Left ventricle myocardium inferior (tissue), 1 donor: Measurements from ENCODE around the gene PRDM7. TPM values are rescaled to one million over a fixed set of nuclear protein-coding genes. Genes with fewer than 3 reads are reported as not detected.

Source experiments
- DNase-seq: peaks from one replicate; pipeline ENCODE4 v3.0.0-alpha.2; 2020
- H3K27ac ChIP-seq: fragments of 200-600 bp; replicated peaks from 2 replicates; pipeline ENCODE4 v1.8.0; 2021
- H3K27me3 ChIP-seq: fragments of 200-600 bp; 2 replicates; pipeline ENCODE4 v1.8.0; 2021; ENCODE audit warnings: low read depth
- H3K36me3 ChIP-seq: fragments of 200-600 bp; 2 replicates; pipeline ENCODE4 v1.8.0; 2021
- H3K4me1 ChIP-seq: fragments of 200-600 bp; 2 replicates; pipeline ENCODE4 v1.8.0; 2021
- H3K4me3 ChIP-seq: fragments of 200-600 bp; 2 replicates; pipeline ENCODE4 v1.8.0; 2021; ENCODE audit warnings: mild to moderate bottlenecking, moderate library complexity
- H3K9me3 ChIP-seq: fragments of 200-600 bp; replicated peaks from 2 replicates; pipeline ENCODE4 v1.8.0; 2021
- intact Hi-C: fragments of 100-400 bp; cut with micrococcal nuclease; formaldehyde crosslinking; loops from one replicate; pipeline ENCODE4 v1.11.0; 2022
- total RNA-seq: library from RNA; stranded (reverse); fragmentation: NEBNext Ultra II Directional; extraction: Animal tissue kit (Norgen Biotek cat#: 25700); gene quantifications from one replicate; pipeline ENCODE4 v1.2.1, GENCODE V29; 2021
- TF ChIP-seq, protein P1 (sequence below): fragments of 200-600 bp; IDR thresholded peaks from 2 replicates; pipeline ENCODE4 v1.8.0; 2021; ENCODE audit warnings: antibody characterized with exemption, mild to moderate bottlenecking, borderline replicate concordance
- donor health status: DM: no; HTN: yes; CAD: no; lungs with severe emphysema.

The PRDM7 gene
- total RNA-seq, 1 donor from 2014 or later, result not detected

DNA sequence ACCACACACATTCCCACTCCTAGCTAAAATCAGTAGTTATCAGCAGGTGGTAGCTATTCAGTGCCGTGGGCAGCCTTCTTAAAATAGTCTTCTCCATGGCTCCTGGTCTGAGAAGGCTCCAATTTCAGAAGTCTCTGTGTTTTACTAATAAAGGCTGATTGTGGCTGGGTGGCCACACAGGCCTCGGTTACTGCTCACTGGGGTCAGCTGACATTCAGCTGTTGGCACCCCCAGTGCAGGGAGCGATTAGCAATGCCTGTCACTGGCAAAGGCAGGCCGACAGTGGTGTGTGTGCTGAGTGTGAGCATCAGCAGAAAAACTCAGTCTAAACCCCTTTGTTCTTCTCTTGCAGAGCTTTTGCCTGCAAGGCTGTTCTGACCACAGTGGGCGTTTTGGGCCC lies 41.2 kb downstream of the PRDM7 start:
- TF ChIP-seq, protein P1, sequence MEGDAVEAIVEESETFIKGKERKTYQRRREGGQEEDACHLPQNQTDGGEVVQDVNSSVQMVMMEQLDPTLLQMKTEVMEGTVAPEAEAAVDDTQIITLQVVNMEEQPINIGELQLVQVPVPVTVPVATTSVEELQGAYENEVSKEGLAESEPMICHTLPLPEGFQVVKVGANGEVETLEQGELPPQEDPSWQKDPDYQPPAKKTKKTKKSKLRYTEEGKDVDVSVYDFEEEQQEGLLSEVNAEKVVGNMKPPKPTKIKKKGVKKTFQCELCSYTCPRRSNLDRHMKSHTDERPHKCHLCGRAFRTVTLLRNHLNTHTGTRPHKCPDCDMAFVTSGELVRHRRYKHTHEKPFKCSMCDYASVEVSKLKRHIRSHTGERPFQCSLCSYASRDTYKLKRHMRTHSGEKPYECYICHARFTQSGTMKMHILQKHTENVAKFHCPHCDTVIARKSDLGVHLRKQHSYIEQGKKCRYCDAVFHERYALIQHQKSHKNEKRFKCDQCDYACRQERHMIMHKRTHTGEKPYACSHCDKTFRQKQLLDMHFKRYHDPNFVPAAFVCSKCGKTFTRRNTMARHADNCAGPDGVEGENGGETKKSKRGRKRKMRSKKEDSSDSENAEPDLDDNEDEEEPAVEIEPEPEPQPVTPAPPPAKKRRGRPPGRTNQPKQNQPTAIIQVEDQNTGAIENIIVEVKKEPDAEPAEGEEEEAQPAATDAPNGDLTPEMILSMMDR, result no peak
- intact Hi-C loops, result no loop called here
- Histone ChIP-seq H3K27ac (no peak overlapping the region), H3K9me3 (no peaks in the 10 kb centered on the region), H3K4me1 (no peaks in the 10 kb centered on the region), H3K4me3 (no peak overlapping the region), H3K36me3 (peaks cover 78% of the 10 kb centered on the region), H3K27me3 (no peaks in the 10 kb centered on the region)
- DNase-seq, result no peak

DNA sequence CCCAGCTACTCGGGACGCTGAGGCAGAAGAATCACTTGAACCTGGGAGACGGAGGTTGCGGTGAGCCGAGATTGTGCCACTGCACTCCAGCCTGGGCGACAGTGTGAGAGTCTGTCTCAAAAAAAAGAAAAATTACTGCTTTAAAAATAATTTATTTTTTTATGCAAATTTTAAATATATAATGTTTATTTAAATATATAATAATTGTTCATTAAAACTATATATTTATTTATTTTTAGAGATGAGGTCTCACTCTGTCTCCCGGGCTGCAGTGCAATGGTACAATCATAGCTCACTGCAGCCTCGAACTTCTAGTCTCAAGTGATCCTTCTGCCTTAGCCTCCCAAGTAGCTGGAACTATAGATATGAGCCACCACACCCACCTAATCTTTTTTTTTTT lies 42.6 kb downstream of the PRDM7 start:
- intact Hi-C loops, result no loop called here
- Histone ChIP-seq H3K4me1 (no peaks in the 10 kb centered on the region), H3K4me3 (no peak overlapping the region), H3K27ac (no peak overlapping the region), H3K27me3 (no peaks in the 10 kb centered on the region), H3K36me3 (peaks cover 64% of the 10 kb centered on the region), H3K9me3 (no peaks in the 10 kb centered on the region)
- TF ChIP-seq, protein P1, result no peak
- DNase-seq, result no peak

DNA sequence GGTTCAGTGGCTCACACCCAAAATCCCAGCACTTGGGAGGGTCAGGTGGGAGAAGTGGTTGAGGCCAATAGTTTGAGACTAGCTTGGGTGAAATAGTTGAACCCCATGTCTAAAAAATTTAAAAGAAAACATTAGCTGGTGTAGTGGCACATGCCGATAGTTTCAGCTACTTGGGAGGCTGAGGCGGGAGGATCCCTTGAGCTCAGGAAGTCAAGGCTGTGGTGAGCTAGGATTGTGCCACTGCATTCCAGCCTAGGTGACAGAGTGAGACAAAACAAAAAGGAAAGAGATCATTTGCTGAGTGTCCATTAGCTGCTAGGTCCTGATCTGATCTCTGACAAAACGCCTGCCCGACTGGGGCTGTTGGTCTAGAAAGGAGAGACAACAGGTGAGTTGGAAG lies 43.7 kb downstream of the PRDM7 start:
- no peaks in the 10 kb centered on the region for H3K9me3 ChIP-seq
- H3K36me3 ChIP-seq, result peaks cover 53% of the 10 kb centered on the region
- TF ChIP-seq, protein P1, result no peak
- H3K27me3 ChIP-seq, result no peaks in the 10 kb centered on the region
- DNase-seq, result no peak
- intact Hi-C loops, result no loop called here
- H3K4me3 ChIP-seq, result no peak overlapping the region
- no peaks in the 10 kb centered on the region for H3K4me1 ChIP-seq
- no peak overlapping the region for H3K27ac ChIP-seq

DNA sequence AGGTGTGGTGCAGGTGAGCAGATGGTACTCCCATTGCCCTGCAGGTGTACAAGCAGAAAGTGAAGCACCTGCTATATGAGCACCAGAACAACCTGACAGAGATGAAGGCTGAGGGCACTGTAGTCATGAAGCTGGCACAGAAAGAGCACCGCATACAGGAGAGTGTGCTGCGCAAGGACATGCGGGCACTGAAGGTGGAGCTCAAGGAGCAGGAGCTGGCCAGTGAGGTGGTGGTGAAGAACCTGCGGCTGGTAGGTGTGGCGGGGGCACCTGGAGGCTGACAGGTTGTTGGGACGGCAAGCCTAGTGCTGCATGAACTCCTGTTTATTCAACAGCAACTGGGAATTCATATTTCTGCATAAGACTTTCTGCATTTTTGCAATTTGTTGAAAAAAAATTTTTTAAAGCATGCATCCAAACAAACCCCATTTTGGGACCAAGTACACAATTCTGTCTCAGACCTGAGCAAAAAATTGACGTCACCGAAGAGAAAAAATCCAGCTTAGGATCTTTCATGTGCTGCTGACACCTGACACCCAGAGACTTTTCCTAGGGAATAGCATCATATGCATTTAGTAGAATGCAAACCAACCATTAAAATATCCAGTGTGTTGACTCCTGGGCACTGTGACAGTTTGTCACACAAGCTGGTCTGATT lies 44.3 kb downstream of the PRDM7 start:
- DNase-seq, result no peak
- Histone ChIP-seq H3K36me3 (peaks cover 48% of the 10 kb centered on the region), H3K27ac (no peak overlapping the region), H3K4me1 (no peaks in the 10 kb centered on the region), H3K4me3 (no peak overlapping the region), H3K27me3 (no peaks in the 10 kb centered on the region), H3K9me3 (no peaks in the 10 kb centered on the region)
- intact Hi-C loops, result no loop called here
- TF ChIP-seq, protein P1, result no peak

DNA sequence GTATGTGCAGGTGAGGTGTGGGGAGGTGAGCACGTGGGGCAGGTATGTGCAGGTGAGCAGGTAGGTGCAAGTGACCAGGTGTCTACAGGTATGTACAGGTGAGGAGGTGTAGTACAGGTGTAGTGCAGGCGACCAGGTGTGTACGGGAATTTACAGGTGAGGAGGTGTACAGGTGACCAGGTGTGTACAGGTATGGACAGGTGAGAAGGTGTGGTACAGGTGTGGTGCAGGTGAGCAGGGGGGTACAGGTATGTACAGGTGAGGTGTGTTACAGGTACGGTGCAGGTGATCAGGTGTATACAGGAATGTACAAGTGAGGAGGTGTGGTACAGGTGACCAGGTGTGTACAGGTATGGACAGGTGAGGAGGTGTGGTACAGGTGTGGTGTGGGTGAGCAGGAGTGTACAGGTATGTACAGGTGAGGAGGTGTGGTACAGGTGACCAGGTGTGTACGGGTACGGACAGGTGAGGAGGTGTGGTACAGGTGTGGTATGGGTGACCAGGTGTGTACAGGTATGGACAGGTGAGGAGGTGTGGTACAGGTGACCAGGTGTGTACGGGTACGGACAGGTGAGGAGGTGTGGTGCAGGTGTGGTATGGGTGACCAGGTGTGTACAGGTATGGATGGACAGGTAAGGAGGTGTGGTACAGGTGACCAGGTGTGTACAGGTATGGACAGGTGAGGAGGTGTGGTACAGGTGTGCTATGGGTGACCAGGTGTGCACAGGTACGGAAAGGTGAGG lies 45.0 kb downstream of the PRDM7 start:
- Histone ChIP-seq H3K4me3 (no peak overlapping the region), H3K4me1 (no peaks in the 10 kb centered on the region), H3K9me3 (no peaks in the 10 kb centered on the region), H3K27me3 (no peaks in the 10 kb centered on the region), H3K27ac (no peak overlapping the region), H3K36me3 (peaks cover 47% of the 10 kb centered on the region)
- intact Hi-C loops, result no loop called here
- TF ChIP-seq, protein P1, result no peak
- DNase-seq, result no peak
